ENCODE results near the gene ADAMTSL4.
A peak's percentile ranks its signal among the peaks of the same experiment; 100 is the strongest.
"Not testable (repeated sequence)": the region's sequence is repeated elsewhere in the genome, so short reads cannot be mapped to it uniquely, and the experiment has no call there.

Gene ADAMTSL4

DNA sequence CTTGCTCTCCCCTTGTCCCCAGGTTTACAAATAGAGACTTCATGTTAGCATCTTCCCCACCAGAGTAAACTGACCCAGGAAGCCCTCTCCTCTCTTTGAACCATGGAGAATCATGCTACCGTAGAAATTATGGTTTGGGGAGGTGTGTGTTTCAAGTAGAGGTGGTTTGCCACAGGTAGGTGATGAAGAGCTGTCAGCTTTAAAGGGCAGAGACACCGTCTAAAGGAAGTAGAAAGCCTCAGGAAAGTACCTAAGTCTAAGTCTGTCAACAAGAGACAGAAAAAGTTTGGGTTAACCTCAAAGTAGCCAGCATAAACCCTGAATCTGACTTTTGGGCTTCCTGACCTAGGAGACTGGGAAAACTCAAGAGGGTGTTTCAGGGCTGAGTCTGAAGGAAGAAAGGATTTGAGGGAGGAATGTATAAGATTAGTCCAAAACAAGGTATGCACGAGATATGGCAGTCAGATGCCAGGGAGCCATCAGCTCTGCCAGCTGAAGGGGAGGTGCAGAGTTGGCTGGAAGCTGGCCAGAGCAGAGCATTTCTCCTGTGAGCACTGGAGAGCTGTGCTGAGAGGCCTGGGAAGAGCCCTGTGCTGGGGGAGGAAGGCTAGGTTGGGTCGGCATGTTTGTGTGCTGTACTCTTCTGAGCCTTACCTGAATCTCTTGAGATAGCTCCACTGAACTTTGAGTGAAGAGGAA, 14.3 kb downstream of the ADAMTSL4 start:
- peak; percentile 69 for DNase-seq (ENCODE audit: low read depth)
- TF ChIP-seq, protein P1, sequence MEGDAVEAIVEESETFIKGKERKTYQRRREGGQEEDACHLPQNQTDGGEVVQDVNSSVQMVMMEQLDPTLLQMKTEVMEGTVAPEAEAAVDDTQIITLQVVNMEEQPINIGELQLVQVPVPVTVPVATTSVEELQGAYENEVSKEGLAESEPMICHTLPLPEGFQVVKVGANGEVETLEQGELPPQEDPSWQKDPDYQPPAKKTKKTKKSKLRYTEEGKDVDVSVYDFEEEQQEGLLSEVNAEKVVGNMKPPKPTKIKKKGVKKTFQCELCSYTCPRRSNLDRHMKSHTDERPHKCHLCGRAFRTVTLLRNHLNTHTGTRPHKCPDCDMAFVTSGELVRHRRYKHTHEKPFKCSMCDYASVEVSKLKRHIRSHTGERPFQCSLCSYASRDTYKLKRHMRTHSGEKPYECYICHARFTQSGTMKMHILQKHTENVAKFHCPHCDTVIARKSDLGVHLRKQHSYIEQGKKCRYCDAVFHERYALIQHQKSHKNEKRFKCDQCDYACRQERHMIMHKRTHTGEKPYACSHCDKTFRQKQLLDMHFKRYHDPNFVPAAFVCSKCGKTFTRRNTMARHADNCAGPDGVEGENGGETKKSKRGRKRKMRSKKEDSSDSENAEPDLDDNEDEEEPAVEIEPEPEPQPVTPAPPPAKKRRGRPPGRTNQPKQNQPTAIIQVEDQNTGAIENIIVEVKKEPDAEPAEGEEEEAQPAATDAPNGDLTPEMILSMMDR (IDR thresholded peaks at IDR 0.05; ENCODE audit: low read length, missing control alignments), result no peak
- H3K4me3 ChIP-seq (replicated peaks; ENCODE audit: low read depth, low read length), result no peak overlapping the region

DNA sequence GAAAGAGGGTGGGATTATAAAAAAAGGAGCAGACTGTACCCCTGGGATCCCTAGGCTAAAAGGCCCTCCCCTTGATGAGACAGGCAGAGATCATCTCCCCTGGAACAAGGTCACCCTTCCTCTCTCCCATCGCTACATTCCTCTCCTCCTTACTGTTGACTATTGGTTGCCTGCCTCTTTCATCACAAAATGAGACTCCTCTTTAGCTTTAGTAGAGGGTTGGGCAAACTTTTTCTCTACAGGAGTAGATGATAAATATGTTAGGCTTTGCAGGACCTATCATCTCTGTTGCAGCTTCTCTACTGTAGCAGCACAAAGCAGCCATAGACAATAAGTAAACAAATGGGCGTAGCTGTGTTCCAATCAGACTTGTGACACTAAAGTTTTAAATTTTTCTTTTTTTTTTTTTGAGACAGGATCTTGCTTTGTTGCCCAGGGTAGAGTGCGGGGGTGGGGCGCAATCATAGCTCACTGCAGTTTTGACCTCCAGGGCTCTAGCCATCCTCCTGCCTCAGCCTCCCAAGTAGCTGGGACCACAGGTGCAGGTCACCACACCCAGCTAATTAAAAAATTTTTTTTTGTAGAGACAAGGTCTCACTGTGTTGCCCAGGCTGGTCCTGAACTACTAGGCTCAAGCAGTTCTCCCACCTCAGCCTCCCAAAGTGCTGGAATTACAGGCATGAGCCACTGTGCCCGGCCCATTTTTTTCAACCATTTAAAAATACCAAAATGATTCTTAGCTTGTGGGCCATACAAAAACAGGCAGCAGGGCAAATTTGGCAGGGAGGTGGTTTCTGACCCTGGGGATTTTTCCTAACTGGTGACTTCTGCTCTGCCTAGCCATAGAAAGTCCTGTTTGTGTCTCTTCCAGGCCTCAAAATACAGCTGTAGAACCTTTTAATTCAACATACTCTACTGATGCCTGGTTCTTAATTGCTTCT, 15.1 kb downstream of the ADAMTSL4 start:
- TF ChIP-seq, protein P1 (IDR thresholded peaks at IDR 0.05; ENCODE audit: low read length, missing control alignments), result no peak
- peak; percentile 49 for DNase-seq (ENCODE audit: low read depth)
- no peak overlapping the region for H3K4me3 ChIP-seq (replicated peaks; ENCODE audit: low read depth, low read length)

DNA sequence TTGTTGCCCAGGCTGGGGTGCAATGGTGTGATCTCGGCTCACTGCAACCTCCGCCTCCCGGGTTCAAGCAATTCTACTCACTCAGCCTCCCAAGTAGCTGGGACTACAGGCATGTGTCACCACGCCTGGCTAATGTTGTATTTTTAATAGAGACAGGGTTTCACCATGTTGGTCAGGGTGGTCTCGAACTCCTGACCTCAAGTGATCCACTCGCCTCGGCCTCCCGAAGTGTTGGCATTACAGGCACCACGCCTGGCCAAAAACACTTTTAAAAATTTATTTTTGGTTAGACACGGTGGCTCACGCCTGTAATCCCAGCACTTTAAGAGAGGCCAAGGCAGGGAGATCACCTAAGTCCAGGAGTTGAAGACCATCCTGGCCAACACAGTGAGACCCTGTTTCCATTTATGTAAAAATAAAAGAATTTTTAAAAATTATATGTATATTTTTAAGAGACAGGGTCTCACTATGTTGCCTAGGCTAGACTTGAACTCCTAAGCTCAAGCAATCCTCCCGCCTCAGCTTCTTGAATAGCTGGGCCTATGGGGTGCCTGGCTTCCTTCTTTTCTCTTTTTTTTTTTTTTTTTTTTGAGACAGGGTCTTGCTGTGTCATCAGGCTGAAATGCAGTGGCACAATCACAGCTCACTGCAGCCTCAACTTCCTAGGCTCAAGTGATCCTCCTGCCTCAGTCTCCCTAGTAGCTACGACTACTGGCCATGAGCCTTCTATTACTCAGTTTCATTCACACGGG, 16.2 kb downstream of the ADAMTSL4 start:
- DNase-seq (ENCODE audit: low read depth); H3K4me3 ChIP-seq (replicated peaks; ENCODE audit: low read depth, low read length): not testable (repeated sequence)

DNA sequence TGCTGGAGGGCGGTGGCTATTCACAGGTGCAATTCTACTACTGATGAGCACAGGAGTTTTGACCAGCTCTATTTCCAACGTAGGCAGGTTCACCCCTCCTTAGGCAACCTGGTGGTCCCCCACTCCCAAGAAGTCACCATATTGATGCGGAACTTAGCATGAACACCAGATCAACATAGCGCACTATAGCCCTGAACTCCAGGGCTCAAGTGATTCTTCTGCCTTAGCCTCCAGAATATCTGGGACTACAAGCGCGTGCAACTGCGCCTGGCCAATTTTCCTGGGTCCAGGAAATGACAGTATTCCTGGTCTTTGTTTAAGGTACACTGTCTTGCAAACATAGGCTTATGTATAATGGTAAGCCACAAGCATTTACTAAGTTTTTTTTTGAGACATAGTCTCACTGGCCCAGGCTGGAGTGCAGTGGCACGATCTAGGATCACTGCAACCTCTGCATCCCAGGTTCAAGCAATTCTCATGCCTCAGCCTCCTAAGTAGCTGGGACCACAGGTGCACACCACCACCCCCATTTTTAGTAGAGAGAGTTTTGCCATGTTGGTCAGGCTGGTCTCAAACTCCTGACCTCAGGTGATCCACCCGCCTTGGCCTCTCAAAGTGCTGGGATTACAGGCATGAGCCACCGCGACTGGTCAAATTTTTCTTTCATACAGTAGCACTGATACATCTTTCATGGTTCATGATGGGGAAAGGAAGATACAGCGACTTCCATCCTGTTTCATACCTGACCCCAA, 17.6 kb downstream of the ADAMTSL4 start:
- TF ChIP-seq, protein P1 (IDR thresholded peaks at IDR 0.05; ENCODE audit: low read length, missing control alignments), result no peak
- H3K4me3 ChIP-seq (replicated peaks; ENCODE audit: low read depth, low read length), result peak overlapping the region; percentile 38

DNA sequence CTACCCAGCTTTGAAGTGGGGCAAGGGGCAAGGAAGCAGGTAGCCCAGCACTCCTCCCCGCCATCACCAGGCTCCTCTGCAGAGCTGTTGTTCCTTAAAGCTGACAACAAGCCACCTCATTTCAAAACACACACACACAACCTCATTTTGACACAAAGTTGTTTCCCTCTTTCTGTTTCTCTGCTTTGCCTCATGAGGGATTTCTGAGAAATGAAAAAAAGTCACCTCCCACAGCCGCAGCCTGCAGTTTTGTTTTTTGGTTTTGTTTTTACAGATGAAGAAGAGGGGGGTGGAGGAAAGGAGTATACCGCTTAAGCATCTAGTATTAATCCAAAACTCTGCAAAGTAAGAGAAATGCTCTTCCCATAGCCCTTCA, 18.1 kb downstream of the ADAMTSL4 start:
- peak overlapping the region; percentile 38 for H3K4me3 ChIP-seq (replicated peaks; ENCODE audit: low read depth, low read length)
- DNase-seq (ENCODE audit: low read depth), result no peak
- TF ChIP-seq, protein P1 (IDR thresholded peaks at IDR 0.05; ENCODE audit: low read length, missing control alignments), result no peak

More for the DNA sequence above, 17.6 kb downstream of the ADAMTSL4 start:
- peak; percentile 31 for DNase-seq (ENCODE audit: low read depth)

DNA sequence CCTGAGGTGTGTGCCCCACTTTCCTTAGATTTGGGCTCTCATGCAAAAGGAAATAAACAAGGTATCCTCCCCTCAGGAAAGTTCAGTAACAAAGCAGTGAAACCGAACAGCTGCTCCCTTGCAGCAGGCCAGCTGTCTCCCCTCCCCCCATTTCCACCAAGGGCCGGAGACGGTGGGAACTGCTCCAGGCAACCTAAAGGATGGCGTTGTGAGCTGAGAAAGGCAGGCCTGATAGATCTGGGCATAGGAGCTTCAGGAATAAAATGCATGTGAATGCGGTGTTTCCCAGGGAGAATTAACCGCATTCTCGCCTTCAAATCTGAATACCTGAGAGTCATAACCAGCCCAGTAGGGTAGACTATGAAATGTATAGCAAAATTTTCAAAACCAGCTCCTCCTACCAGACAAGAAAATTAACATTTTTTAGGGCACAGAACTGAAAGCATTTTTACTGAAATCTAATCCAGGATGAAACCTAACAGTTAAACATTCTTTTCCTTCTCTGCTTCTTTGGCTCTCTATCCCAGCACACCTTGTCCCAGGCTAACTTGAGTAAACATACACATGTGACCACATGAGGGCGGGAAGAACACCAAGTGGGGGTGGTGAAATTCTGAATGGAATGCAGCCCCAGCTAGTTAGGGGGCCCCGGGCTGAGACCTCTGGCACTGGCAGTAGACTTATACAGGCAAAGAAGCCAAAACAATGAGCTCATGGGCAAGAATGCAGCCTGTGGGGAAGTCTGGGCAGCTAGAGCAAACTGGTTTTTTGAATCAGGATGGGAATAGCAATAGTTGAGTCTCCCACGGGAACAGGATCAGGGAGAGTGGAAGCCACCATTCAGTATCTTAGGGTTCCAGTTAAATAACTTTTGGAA, 18.7 kb downstream of the ADAMTSL4 start:
- H3K4me3 ChIP-seq (replicated peaks; ENCODE audit: low read depth, low read length), result peak overlapping the region; percentile 38
- TF ChIP-seq, protein P1 (IDR thresholded peaks at IDR 0.05; ENCODE audit: low read length, missing control alignments), result no peak
- DNase-seq (ENCODE audit: low read depth), result peak; percentile 99

All from fibroblast of pulmonary artery (primary cell).